ENCODE measurements around the gene ACVR2B.

ACVR2B gene

GRCh38 chr3:38480093-38480445 lies 26.4 kb downstream of the ACVR2B start:
- no peak for FAIRE-seq

DNA sequence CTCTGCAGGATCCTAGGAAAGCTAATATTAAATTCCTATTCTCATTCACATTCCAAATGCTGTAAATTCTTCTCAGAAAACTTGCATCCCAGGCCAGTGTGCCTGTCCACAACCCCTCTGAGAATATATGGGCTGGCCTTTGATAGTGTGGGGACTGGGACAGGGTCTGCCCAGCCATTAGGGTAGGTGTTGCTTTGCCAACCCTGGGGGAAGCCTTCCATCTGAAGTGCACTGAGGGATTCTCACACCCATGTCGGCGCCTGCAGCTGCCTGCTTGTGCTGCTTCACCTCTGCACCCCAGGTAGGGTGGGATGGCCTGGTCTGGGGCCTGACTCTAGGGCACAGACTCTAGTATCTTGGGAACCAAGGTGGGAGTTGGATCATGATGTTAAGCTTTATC lies 27.2 kb downstream of the ACVR2B start:
- FAIRE-seq = no peak

More at GRCh38 chr3:38480093-38480445, 26.4 kb downstream of the ACVR2B start:
- DNase-seq (ENCODE audit: extremely low spot score, insufficient read length, low read depth) = no peak

DNA sequence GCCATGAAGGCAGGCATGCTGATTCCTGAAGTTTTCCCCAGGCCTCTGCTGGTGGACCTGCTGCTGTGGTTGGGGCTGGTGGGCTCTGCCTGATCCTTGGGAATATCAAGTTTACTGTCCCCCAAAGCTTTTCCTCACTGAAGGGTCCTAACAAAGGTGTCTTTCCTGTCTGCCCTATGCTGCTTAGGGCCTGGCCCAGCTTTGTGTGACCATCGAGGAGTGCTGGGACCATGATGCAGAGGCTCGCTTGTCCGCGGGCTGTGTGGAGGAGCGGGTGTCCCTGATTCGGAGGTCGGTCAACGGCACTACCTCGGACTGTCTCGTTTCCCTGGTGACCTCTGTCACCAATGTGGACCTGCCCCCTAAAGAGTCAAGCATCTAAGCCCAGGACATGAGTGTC lies 29.3 kb downstream of the ACVR2B start:
- DNase-seq (ENCODE audit: extremely low spot score, insufficient read length, low read depth) (no peak), FAIRE-seq (no peak)

More for the DNA sequence above, 27.2 kb downstream of the ACVR2B start:
- no peak for DNase-seq (ENCODE audit: extremely low spot score, insufficient read length, low read depth)

DNA sequence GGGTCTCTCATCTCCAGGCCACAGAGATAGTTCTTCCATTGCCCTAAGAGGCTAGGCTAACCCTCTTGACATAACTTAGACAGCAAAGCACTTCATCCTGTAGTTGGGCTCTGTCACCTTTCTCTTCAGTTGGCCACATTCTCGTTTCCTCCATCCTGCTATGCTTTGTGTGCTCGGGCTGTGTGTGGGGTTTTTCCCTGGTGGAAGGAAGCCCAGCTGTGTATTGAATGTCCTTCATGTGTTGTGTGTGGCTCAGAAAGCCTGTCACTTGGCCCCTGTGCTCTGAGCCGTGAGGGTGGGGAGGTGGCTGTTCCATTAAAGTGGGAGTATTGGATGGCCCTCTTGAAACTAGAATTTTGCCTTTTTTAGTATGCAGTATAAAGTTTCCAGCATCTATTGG lies 33.6 kb downstream of the ACVR2B start:
- peak; percentile 85 for FAIRE-seq
- DNase-seq (ENCODE audit: extremely low spot score, insufficient read length, low read depth) = peak; percentile 30

DNA sequence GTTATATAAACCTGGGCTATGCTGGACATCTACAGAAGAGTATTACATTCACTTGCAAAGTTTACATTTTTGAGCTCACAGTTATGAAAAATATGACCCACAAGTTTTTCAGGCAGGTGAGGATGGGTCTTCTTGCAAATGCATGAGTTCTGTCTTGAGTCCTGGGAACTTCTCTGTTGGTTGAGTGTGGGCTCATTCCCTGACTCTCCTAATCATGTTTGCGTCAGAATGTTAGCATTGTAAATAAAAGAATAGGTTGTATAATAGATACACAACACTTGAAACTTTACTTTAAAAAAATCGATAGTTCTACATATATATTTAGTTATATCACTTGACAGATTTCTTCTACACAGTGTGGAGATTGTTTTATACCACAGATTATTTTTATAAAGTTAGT lies 35.3 kb downstream of the ACVR2B start:
- no peak for FAIRE-seq
- no peak for DNase-seq (ENCODE audit: extremely low spot score, insufficient read length, low read depth)

GRCh38 chr3:38489766-38490165 lies 36.1 kb downstream of the ACVR2B start:
- DNase-seq (ENCODE audit: extremely low spot score, insufficient read length, low read depth) (no peak), FAIRE-seq (no peak)

DNA sequence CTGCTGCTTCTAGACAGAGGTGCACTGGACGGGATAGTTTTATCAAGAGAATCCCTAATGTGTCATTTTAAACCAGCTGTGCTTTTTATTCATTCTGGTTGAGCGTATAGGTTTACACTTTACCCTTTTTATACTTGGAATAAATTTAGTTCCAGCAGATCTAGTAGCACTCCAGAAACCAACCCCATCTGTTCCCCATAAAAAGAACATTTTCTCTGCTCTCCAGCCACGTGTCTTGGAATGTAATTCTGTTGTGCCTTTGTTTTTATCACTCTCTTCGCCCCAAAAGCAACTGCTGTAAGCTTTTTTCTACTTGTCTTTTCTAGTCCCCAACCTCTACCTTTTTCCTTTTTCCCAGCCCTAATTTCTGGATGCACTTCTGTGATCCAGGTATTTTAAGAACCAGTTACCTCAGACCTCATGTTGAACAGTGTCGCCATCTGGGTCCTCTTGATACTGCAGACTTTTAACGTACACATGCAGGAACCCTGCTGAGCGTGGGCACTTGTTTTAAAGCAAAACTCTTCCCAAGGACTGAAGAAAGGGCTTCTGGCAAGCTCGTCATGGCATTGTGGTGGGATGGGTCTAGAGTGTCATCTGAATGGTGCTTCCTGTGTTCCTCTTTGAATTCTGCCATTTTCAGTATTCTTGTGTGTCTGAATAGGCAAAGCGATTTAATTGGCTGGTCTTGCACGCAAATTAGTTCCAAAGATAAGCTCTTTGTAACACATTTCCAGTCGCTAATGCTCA lies 36.8 kb downstream of the ACVR2B start:
- no peak for DNase-seq (ENCODE audit: extremely low spot score, insufficient read length, low read depth)
- FAIRE-seq = no peak

GRCh38 chr3:38491215-38491614 lies 37.5 kb downstream of the ACVR2B start:
- FAIRE-seq = no peak

GRCh38 chr3:38493031-38493430 lies 39.3 kb downstream of the ACVR2B start:
- no peak for DNase-seq (ENCODE audit: extremely low spot score, insufficient read length, low read depth)
- FAIRE-seq = no peak

More at GRCh38 chr3:38491215-38491614, 37.5 kb downstream of the ACVR2B start:
- DNase-seq (ENCODE audit: extremely low spot score, insufficient read length, low read depth) = no peak

- DNase-seq (ENCODE audit: extremely low spot score, insufficient read length, low read depth) (peak; percentile 100), FAIRE-seq (peak; percentile 96)
Observed at GRCh38 chr3:38496131-38496910, 42.6 kb downstream of the ACVR2B start, which contains the start of gene EXOG. TSS of gene EXOG (plus strand) at chr3:38496340. CDS start at chr3:38496368, 28 bp downstream.

DNA sequence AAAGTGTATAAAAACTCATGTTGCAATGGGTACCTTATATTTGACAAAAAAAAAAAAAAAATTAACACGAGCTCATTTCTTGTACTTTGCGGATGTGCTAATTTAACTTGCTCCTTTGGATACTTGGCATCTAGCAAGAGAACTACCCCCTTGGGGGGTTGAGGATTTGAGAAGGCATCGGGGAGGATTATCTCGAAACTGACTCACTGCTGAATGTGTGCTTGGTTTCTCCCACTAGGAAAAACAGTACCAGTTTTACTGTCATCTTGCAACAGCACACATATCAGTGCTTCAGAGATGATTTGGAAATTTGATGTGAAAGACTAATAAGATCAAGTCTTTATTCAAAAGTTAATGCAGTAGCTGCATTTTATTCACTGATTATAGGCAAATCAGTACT lies 43.3 kb downstream of the ACVR2B start:
- DNase-seq (ENCODE audit: extremely low spot score, insufficient read length, low read depth) (no peak), FAIRE-seq (no peak)

DNA sequence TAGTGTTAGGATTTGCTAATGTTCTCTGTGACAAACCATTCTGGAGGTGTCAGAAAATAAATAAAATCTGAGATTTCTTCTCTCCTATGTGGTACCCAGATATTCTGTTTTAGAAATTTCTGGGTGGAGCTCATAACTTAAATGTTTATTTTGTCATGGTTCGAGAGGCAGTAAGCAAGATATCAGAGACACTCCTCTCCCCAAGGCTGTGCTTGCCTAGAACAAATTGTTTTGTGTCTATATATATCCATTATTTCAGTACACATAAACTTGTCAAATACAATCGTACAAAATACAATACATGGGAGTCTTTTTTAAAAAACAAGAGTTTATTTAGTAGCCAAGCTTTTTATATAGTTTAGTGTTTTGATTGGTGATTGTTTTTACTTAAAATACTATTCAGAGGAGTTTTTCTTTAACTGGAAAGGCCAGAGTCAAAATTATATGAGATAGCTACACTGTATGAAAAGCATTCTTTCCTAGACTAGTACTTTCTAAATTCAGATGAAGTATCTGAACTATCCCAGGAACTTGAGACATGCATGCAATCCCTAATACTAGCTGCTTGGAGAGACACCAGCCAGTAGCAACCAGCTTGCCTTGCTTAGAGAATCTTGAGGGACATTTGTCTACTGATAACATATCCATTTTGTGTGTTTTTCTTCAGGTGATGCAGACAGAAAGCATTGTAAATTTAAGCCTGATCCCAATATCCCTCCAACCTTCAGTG lies 47.2 kb downstream of the ACVR2B start:
- FAIRE-seq = no peak
- DNase-seq (ENCODE audit: extremely low spot score, insufficient read length, low read depth) = no peak

- FAIRE-seq = peak; percentile 76
- DNase-seq (ENCODE audit: extremely low spot score, insufficient read length, low read depth) = peak; percentile 30
Observed at GRCh38 chr3:38507120-38507519, 53.4 kb downstream of the ACVR2B start.

DNA sequence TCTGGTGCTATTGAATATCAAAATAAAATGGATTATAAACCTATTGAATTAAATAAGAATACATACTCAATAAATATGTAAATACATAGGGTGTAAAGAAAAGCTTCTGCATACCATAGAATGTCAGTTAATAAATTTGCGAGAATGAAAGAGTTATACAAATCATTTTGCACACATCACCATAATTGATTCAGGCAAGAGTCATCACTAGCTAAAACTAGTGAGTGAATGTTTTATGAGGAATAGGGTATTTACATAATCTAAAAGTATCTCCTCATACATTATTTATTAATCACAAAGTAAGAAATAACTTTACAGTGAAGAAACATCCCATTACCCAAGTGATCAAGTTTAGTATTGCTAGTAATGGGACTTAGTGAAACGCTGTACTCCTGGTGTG lies 56.0 kb downstream of the ACVR2B start:
- FAIRE-seq (no peak), DNase-seq (ENCODE audit: extremely low spot score, insufficient read length, low read depth) (no peak)

GRCh38 chr3:38510631-38511030 lies 56.9 kb downstream of the ACVR2B start:
- no peak for DNase-seq (ENCODE audit: extremely low spot score, insufficient read length, low read depth)
- no peak for FAIRE-seq

GRCh38 chr3:38511546-38511945 lies 57.9 kb downstream of the ACVR2B start:
- FAIRE-seq = no peak
- DNase-seq (ENCODE audit: extremely low spot score, insufficient read length, low read depth) = no peak

- no peak for FAIRE-seq
Observed at GRCh38 chr3:38515367-38515766, 61.7 kb downstream of the ACVR2B start.

DNA sequence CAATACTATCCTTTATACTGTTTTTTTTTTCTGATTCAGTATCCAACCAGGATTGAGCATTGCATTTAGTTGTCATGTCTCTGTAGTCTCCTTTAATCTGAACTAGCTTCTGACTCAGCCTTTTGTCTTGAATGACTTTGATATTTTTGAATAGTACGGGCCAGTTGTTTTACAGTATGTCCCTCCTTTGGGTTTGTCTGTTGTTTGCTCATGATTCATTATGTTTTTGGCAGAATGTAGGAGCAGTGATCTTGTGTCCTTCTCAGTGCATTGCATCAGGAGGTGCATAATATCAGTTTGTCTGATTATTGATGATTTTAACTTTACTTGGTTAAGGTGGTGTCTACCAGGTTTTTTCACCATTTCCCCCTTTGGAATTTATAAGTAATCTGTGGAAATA lies 63.0 kb downstream of the ACVR2B start:
- FAIRE-seq = no peak

More at GRCh38 chr3:38515367-38515766, 61.7 kb downstream of the ACVR2B start:
- DNase-seq (ENCODE audit: extremely low spot score, insufficient read length, low read depth) = no peak

GRCh38 chr3:38519000-38519399 lies 65.3 kb downstream of the ACVR2B start:
- DNase-seq (ENCODE audit: extremely low spot score, insufficient read length, low read depth) = no peak
- no peak for FAIRE-seq

More for the DNA sequence above, 63.0 kb downstream of the ACVR2B start:
- DNase-seq (ENCODE audit: extremely low spot score, insufficient read length, low read depth) = no peak

DNA sequence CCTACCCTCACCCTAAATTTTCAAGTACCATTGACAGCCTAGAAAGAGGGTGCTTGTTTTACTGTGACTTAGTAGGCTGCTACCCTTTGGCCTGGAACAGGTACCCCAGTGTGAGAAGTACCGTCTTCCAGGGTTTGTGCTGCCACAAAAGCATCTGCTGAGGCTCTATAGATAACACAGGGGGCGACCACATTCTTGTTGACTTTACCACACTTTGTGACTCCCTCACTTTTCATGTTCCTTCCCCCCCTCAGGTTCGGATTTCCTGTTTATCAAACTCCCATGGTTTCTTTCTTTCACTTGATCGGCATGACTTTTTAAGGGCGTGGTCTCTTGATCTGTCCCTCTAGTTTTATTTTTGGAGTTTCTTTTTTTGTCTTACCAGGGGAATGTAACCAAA lies 66.0 kb downstream of the ACVR2B start:
- FAIRE-seq (no peak), DNase-seq (ENCODE audit: extremely low spot score, insufficient read length, low read depth) (no peak)

Data from GM18507 (cell line).